Endodermal cell (in vitro differentiated cells): Measurements from ENCODE around the gene RBBP8. TPM values are rescaled to one million over a fixed set of nuclear protein-coding genes. Genes with fewer than 3 reads are reported as not detected.

Experiments used
- DNase-seq: peaks from one replicate; pipeline ENCODE4 v3.0.0-alpha.2; 2017
- H3K27ac ChIP-seq: 2 replicates; pipeline ENCODE4 v1.5.1; 2013; ENCODE audit warnings: mild to moderate bottlenecking, low read depth, low read length, moderate library complexity
- H3K27me3 ChIP-seq: 2 replicates; pipeline ENCODE4 v1.6.1; 2013; ENCODE audit warnings: mild to moderate bottlenecking, low read length, moderate library complexity; ENCODE audit not compliant: insufficient read depth, control insufficient read depth, poor library complexity, severe bottlenecking
- H3K36me3 ChIP-seq: 2 replicates; pipeline ENCODE4 v1.7.0; 2013; ENCODE audit warnings: mild to moderate bottlenecking, low read length, moderate library complexity; ENCODE audit not compliant: control insufficient read depth, insufficient read depth
- H3K4me1 ChIP-seq: one replicate; pipeline ENCODE4 v1.7.0; 2013; ENCODE audit warnings: low read length; ENCODE audit not compliant: control insufficient read depth, insufficient read depth
- H3K4me3 ChIP-seq: 2 replicates; pipeline ENCODE4 v1.5.1; 2013; ENCODE audit warnings: mild to moderate bottlenecking, low read length, moderate library complexity
- H3K9ac ChIP-seq: 2 replicates; pipeline ENCODE4 v1.6.1; 2013; ENCODE audit warnings: mild to moderate bottlenecking, low read length, moderate library complexity; ENCODE audit not compliant: poor library complexity, severe bottlenecking; ENCODE audit errors: extremely low read depth
- H3K9me3 ChIP-seq: 2 replicates; pipeline ENCODE4 v1.6.1; 2013; ENCODE audit warnings: mild to moderate bottlenecking, low read length, moderate library complexity; ENCODE audit not compliant: control insufficient read depth
- H3K27ac Mint-ChIP-seq: 2 replicates; pipeline ENCODE4 v1.8.0; 2020; ENCODE audit warnings: mixed read lengths
- H3K27me3 Mint-ChIP-seq: 2 replicates; pipeline ENCODE4 v1.8.0; 2021; ENCODE audit warnings: mild to moderate bottlenecking, mixed read lengths; ENCODE audit not compliant: insufficient read depth
- H3K36me3 Mint-ChIP-seq: 2 replicates; pipeline ENCODE4 v1.8.0; 2020; ENCODE audit warnings: low read depth, mixed read lengths
- H3K4me1 Mint-ChIP-seq: 2 replicates; pipeline ENCODE4 v1.8.0; 2020; ENCODE audit warnings: mixed read lengths
- H3K4me3 Mint-ChIP-seq: 2 replicates; pipeline ENCODE4 v1.8.0; 2020; ENCODE audit warnings: mild to moderate bottlenecking, moderate library complexity, mixed read lengths
- H3K9me3 Mint-ChIP-seq: 2 replicates; pipeline ENCODE4 v1.8.0; 2020; ENCODE audit warnings: mild to moderate bottlenecking, mixed read lengths
- CTCF ChIP-seq: fragments of 200-600 bp; sonication (generic); conservative IDR thresholded peaks from 2 replicates; pipeline ENCODE4 v1.5.0; 2021; ENCODE audit warnings: antibody characterized with exemption, mild to moderate bottlenecking
- WGBS, 2 experiments: methylation state at CpG; one replicate each; pipeline versions ENCODE4 v1.1.5 to v1.1.7; 2013; ENCODE audit warnings: missing lambda C conversion rate in 2 of 2, mixed read lengths in 1 of 2; ENCODE audit not compliant: insufficient coverage in 1 of 2, insufficient read length in 1 of 2; 5-methylcytosine and 5-hydroxymethylcytosine counted together
- total RNA-seq, 2 donors: library from RNA; stranded (reverse); fragmentation: NEBNext Ultra II Directional in 1 of 2; extraction: Animal tissue kit (Norgen Biotek cat#: 25700) in 1 of 2; gene quantifications; 2 replicates in 1 of 2; 3 replicates in 1 of 2; pipeline ENCODE4 v1.2.1, GENCODE V29; 2021

The RBBP8 gene
- total RNA-seq, 2 donors from 2014 or later: 44.3 to 55.5 TPM

- DNase-seq: no peak
- H3K27ac ChIP-seq: no peak overlapping the region
- no peak for TF ChIP-seq CTCF
- peaks cover 15% of the 10 kb centered on the region for H3K36me3 Mint-ChIP-seq
- H3K4me1 ChIP-seq: peaks cover 3% of the 10 kb centered on the region
- H3K27me3 Mint-ChIP-seq: no peaks in the 10 kb centered on the region
- no peaks in the 10 kb centered on the region for H3K27me3 ChIP-seq
- H3K4me3 ChIP-seq: no peak overlapping the region
- H3K4me1 Mint-ChIP-seq: peaks cover 7% of the 10 kb centered on the region
- no peak overlapping the region for H3K9ac ChIP-seq
- peaks cover 20% of the 10 kb centered on the region for H3K36me3 ChIP-seq
- no peak overlapping the region for H3K4me3 Mint-ChIP-seq
- WGBS, 2 experiments: 67 to 77% methylated on average over 1 to 3 of the region's 3 CpGs
- peak overlapping the region; percentile 61 for H3K27ac Mint-ChIP-seq
- no peaks in the 10 kb centered on the region for H3K9me3 Mint-ChIP-seq
- H3K9me3 ChIP-seq: peaks cover 2% of the 10 kb centered on the region
Measured at GRCh38 chr18:22964116-22964515, 31.0 kb downstream of the RBBP8 start.

- TF ChIP-seq CTCF: no peak
- H3K27ac Mint-ChIP-seq: no peak overlapping the region
- H3K9me3 Mint-ChIP-seq: no peaks in the 10 kb centered on the region
- peaks cover 3% of the 10 kb centered on the region for H3K4me1 ChIP-seq
- H3K9me3 ChIP-seq: no peaks in the 10 kb centered on the region
- DNase-seq: no peak
- H3K27me3 ChIP-seq: no peaks in the 10 kb centered on the region
- no peaks in the 10 kb centered on the region for H3K27me3 Mint-ChIP-seq
- no peak overlapping the region for H3K27ac ChIP-seq
- no peak overlapping the region for H3K9ac ChIP-seq
- H3K36me3 Mint-ChIP-seq: peaks cover 9% of the 10 kb centered on the region
- H3K4me3 ChIP-seq: no peak overlapping the region
- H3K4me3 Mint-ChIP-seq: no peak overlapping the region
- H3K36me3 ChIP-seq: peaks cover 23% of the 10 kb centered on the region
- H3K4me1 Mint-ChIP-seq: peaks cover 7% of the 10 kb centered on the region
Measured at GRCh38 chr18:22964722-22965121, 31.6 kb downstream of the RBBP8 start.

- no peak for TF ChIP-seq CTCF
- peaks cover 14% of the 10 kb centered on the region for H3K36me3 Mint-ChIP-seq
- Histone ChIP-seq H3K9ac (no peak overlapping the region), H3K9me3 (no peaks in the 10 kb centered on the region), H3K27me3 (no peaks in the 10 kb centered on the region), H3K27ac (no peak overlapping the region), H3K36me3 (peaks cover 51% of the 10 kb centered on the region), H3K4me3 (no peak overlapping the region), H3K4me1 (no peaks in the 10 kb centered on the region)
- WGBS, 2 experiments: 94% methylated on average over 3 of the region's 3 CpGs; no CpG with 5 or more reads in 1 of the 2 experiments
- no peaks in the 10 kb centered on the region for H3K9me3 Mint-ChIP-seq
- H3K27ac Mint-ChIP-seq: no peak overlapping the region
- H3K4me1 Mint-ChIP-seq: peaks cover 2% of the 10 kb centered on the region
- no peak for DNase-seq
- no peak overlapping the region for H3K4me3 Mint-ChIP-seq
- no peaks in the 10 kb centered on the region for H3K27me3 Mint-ChIP-seq
Measured at GRCh38 chr18:22971038-22971437, 37.9 kb downstream of the RBBP8 start.
